Measurements from ENCODE around the gene TNPO3.
"Not testable (repeated sequence)": the region's sequence is repeated elsewhere in the genome, so short reads cannot be mapped to it uniquely, and the experiment has no call there.

Gene TNPO3

DNA sequence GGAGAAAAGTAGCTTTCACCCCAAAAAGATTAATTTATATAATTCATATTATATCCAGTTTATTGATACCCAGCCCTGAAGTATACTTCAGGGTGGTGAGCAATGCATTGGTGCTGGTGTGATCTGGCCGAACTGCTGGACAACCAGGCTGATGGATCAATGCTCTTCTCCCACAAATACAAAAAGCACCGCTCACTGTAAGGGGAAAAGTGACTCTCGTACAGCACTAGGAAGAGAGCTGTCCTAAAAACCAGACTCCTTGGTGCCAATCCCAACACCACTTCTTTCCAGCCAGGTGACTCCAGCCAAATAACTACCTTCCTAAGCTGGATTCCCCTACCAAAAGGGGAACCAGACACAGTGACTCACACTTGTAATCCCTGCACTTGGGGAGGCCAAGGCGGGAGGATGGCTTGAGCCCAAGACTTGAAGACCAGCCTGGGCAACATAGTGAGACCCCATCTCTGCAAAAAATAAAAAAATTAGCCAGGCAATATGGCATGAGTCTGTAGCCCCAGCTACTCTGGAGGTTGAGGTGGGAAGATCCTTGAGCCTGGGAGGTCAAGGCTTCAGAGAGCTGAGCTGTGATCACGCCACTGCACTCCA lies 13.1 kb upstream of the TNPO3 start:
- no peak for DNase-seq

DNA sequence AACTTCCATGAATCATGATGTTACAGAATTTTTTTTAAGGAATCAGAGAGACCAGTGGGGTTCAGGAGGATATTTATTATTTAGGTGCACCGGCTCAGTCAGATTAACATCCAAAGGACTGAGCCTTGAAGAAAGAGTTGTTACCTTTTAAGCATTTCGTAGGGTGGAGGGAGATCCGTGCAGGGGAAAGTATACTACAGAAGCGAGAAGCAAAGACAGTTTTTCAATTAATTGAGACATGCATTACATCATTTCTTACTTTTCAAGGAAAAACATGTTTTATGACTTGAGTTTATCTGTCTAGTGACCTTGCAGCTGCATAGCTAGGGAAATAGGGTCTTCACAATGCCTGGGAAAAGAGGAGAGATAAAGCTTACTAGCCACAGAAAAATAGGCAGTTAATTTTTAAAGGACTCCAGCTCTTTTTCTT lies 12.2 kb upstream of the TNPO3 start:
- DNase-seq: not testable (repeated sequence)

DNA sequence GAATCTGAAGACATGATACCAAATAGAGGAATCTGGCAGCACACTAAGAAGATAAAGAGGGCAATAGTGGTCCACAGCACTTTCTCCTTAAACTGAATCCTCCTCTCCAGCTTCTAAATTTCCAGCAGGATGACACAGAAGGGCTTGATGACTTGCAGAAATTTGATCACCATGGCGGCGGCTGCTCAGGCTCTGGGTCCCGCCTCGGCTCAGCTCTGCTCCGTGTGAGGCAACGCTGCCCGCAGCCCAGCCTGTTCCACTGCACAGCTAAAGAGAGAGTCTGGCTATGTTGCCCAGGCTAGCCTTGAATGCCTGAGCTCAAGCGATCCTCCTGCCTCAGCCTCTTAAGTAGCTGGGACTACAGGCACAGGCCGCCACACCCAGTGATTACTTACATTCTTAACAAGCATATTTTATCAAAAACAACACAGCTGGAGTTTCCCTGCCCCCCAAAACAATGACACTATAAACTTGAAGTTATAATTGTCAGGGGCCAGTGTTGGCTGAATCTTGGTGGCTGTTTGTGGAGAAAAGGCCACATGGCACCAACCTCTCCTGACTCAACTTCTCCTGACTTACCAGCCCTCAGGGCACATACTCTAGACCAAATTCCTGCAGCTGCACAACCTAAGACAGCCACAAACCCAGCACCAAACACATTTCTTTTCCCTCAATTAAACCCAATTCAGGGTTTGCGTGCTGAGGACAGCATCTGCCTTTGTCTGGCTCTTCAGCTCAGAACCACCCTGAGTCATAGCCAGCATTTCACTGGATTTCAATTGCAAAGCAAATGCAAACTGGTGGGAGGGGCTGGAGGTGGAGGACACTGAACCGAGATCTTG lies 11.6 kb upstream of the TNPO3 start:
- DNase-seq: no peak

DNA sequence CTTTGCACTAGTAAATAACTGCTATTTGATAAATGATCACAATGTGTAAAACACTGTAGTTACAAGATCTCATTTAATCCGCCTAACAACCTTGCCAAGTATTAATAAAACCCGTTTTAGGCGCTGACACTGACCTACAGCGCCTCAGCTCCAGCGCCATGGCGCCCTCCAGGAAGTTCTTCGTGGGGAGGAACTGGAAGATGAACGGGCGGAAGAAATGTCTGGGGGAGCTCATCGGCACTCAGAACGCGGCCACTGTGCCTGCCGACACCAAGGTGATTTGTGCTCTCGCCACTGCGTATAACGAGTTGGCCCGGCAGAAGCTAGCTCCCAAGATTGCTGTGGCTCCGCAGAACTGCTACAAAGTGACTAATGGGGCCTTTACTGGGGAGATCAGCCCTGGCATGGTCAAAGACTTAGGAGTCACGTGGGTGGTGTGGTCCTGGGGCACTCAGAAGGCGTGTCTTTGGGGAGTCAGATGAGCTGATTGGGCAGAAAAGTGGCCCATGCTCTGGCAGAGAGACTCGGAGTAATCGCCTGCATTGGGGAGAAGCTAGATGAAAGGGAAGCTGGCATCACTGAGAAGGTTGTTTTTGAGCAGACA lies 1.1 kb upstream of the TNPO3 start:
- no peak for DNase-seq

DNA sequence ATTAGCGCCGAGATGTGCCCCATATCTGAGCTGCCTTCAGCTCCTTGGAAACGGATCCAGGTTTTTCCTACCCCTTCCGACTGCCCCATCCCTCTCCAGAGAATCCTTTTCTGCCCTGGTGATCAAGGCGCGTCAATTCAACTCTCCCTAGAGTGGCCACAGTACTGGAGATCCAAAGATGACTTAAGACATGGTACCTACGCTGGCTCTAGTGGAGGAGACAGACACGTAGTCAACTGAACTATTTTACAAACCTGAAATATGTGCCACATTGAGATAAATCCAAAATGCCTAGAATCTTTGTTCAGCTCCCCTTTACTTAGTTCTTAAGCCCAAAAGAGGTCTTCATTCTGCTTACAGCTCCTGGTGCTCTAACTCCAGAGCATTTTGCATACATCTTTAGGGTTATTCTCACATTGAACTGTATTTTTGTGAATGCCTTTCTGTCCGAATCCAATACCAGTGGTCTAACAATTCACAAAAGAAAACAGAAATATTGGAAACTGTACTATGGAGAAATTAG lies 444 bp upstream of the TNPO3 start:
- DNase-seq: no peak

DNA sequence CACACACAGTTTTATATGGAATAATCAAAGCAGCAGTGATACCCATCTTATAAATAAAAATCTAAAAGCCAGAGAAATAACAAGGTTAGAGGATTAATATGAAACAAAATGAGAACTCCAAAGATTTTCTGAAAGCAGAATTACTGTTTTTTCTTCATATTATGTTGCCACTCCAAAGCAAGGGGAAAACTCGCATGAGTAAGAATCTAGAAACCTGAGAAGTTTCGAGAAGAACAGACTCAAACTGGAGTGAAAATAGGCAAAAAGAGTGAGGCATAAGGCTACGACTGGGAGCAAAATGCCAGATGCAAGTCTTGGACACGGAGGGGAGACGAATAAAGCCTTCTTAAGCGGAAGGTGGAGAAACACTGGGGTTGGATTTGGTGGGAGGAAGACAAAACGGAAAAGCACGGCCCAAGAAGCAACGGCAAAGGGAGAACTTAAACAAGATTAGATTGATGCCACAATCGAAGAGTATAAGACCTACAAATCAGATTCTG lies 923 bp downstream of the TNPO3 start:
- no peak for DNase-seq

DNA sequence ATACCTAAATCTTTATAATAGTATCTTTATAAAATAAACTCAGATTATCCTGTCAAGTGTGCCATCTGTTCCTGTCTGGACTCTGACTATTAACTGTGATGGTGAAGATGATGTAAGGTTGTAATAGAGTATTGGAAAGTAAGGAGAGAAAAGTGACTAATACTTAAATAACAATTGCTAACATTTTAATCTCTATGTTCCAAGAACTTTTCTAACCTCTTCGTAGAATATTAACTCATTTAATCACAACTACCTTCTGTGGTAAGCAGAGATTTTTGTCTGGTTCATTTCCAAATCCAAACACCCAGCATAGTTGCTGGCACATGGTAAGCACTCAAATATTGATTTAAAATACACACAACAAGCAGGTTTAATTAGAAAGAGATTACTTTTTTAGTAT lies 2.5 kb downstream of the TNPO3 start:
- DNase-seq: no peak

DNA sequence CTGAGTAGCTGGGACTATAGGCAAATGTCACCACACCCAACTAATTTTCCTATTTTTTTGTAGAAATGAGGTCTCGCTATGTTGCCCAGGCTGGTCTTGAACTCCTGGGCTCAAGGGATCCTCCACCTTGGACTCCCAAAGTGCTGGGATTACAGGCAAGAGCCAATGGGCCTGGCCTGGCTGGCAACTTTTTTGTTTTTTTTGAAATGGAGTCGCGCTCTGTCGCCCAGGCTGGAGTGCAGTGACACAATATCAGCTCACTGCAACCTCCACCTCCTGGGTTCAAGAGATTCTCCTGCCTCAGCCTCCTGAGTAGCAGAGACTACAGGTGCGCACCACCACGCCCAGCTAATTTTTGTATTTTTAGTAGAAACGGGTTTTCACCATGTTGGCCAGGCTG lies 3.5 kb downstream of the TNPO3 start:
- not testable (repeated sequence) for DNase-seq

DNA sequence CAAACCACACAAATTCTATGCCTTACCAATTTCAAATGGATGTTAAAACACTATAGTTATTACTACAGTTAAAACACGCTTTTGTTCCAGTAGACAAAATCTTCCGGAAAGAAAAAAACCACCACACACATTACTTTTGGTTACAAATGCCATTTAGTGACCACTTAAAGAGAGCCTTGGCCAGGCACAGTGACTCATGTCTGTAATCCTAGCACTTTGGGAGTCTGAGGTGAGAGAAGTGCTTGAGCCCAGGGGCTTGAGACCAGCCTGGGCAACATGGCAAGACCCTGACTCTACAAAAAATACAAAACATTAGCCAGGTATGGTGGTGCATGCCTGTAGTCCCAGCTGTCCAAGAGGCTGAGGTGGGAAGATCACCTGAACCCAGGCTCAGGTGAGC lies 7.2 kb downstream of the TNPO3 start:
- no peak for DNase-seq

DNA sequence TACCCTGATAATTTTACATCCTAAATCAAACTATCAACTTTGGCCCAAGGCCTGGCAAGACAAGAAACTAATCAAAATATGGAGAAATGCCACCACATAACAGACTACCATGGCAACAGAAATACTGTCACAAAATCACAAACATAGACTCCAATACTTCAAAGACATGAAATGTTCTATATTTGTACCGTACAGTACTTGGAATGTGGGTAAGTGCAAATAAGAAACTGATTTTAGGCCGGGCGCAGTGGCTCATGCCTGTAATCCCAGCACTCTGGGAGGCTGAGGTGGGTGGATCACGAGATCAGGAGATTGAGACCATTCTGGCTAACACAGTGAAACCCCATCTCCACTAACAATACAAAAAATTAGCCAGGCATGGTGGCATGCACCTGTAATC lies 9.2 kb downstream of the TNPO3 start:
- no peak for DNase-seq

DNA sequence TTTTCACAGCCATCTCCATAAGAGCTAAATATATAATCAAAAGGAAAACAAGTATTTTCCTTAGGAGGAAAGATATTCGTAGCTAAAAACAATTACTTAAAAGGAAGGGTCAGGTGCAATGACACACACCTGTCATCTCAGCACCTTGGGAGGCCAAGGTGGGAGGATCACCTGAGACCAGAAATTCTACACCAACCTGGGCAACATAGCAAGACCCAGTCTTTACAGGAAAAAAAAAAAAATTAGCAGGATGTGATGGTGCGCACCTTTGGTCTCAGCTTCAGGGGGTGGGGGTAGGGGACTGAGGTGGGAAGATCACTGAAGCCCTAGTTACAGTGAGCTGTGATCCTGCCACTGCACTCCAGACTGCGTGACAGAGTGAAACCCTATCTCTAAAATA lies 11.9 kb downstream of the TNPO3 start:
- no peak for DNase-seq

DNA sequence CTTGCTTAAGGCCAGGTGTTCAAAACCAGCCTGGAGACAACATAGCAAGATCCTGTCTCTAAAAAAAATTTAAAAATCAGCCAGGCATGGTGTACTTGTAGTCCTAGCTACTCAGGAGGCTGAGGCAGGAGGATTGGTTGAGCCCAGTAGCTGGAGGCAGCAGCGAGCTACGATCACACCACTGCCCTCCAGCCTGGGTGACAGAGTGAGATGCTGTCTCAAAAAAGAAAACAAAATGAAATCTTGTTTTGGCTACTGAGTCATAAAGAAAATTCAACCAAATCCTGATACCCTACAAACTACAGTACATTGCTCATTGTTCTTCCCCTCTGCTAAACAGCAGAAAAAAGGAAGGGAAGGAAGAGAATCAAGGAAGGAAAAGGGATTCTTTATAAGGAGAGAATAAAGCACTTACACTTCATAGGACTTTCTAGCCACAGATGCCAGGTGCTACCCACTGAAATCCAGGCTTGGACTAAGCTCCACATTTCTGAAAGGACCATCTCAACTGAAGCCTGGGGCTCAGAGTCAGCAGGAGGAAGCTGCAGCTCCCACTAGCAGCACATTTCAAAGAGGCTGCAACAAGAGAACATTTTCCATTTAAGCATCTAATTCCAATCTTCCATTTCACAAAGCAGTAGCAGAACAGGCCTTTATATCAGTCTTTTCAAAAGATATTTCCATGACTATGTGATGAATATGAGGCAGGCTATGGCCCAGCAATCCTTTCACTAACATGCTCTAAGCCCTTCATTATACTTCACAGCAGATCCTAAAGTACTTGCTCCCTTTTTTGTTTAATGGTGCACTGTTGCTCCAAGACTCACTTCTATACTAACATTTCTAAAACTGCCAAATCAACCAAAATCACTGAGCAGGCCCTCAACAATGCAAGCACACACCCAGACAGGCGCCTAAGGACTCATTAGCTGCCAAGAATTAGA lies 13.5 kb downstream of the TNPO3 start:
- DNase-seq: no peak

DNA sequence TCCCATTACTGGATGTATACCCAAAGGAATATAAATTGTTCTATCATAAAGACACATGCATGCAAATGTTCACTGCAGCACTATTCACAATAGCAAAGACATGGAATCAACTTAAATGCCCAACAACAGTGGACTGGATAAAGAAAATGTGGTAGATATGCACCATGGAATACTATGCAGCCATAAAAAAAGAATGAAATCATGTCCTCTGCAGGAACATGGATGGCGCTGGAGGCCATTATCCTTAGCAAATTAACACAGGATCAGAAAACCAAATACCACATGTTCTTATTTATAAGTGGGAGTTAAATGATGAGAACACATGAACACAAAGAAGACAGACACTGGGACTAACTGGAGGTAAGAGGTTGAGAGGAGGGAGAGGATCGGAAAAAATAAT lies 16.4 kb downstream of the TNPO3 start:
- DNase-seq: not testable (repeated sequence)

DNA sequence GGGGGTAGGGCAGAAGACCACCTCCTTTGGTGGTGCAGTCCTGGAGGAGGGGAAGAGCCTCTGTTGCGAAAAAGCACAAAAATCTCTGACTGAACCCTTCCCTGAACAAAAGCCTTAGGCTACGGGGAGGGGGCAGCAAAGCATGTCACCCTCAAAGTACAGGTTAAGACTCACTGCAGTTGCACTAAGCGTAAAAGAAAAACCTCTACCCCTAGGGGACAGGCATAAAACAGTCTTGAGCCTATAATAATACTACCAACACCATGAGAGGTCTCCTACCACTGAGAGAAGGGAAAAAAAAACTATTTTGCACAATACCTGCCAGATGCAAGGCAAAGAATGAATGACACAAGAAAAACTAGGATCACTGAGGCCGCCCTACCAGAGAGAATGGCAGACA lies 17.3 kb downstream of the TNPO3 start:
- no peak for DNase-seq

DNA sequence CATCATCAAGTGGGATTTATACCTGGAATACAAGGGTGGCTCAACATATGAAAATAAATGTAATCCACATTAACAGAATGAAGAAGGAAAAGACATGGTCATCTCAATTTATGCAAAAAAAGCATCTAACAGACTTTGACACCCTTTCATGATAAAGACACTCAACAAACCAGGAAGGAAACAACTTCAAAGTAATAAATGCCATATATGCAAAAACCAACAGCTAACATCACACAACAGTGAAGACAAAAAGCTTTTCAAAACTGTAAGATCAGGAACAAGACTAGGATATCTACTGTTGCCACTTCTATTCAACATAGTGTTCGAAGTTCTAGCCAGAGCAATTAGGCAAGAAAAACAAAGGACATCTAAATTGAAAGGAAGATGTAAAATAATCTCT lies 22.9 kb downstream of the TNPO3 start:
- DNase-seq: no peak

DNA sequence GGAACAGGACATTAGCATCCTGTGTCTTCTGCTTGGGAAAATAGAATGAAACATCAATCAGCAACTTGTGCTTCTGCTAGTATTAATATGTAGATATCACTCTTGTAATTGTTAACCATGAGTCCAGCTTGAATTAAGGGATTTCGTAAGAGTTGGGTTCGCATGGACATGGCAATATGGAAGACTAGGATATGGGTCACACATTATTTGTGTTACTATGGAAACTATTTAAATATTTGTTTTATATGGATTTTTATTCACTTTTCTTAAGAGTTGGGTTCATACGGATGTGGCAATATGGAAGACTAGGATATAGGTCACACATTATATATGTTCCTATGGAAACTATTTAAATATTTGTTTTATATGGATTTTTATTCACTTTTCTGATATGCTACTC lies 24.5 kb downstream of the TNPO3 start:
- DNase-seq: no peak

DNA sequence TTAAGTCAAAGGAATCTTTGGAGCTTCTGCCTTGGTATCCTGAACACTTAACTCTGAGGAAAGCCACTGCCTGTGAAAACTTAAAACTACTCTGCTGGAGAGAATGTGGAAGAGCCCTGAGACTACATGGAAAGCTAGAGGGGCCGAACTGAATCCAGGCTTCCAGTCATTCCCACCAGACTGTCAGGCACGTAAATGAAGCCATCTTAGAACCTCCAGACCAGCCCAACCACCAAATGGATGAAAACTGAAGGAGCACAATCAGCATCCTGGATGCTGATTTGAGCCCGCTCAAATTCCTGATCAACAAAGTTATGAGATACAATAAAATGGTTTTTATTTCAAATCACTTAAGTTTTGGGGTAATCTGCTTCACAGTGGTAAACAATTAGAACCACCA lies 30.8 kb downstream of the TNPO3 start:
- DNase-seq: no peak

DNA sequence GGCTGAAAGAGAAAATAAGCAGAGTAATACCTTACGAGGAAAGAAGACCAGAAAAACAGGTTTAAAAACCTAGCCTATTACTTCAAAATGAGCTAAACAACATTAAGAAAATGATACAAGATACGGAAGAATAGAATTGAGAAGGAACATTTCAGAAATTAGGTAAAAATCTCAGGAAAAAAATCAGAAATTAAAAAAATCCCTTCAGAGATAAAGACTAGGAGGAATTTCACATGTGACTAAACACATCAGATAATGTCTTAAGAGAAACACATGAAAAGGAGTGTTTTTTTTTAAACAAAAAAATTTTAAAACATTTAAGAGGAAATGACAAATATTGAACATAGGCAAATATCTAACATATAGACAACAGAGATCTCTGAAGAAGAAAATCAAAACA lies 33.3 kb downstream of the TNPO3 start:
- no peak for DNase-seq

DNA sequence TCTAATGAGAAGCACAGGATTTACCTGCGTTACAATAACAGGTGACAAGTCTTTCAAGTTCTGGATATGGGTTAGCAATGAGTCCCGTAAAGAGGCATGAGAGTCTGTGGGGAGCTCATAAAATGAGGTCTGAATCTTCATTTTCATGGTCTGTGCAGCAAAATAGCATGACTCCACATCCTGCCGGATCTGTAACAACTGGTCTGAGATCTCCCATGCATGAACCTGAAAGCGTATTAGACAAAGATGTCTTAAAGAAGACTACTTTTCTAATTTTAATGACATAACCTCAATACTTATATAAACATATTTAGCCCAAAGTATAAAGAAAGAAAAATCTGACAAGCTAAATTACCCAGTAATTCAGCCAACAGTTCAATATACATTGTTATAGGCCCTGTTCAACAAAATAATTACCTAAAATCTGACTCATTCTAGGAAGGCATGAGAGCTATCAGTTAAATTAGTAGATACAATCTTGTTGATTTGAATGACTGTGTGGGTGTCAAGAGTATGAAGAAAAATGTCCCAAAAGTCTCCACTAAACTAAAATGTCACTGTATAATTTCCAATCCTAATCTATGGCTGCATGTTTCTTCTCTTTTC lies 36.9 kb downstream of the TNPO3 start:
- DNase-seq: no peak

DNA sequence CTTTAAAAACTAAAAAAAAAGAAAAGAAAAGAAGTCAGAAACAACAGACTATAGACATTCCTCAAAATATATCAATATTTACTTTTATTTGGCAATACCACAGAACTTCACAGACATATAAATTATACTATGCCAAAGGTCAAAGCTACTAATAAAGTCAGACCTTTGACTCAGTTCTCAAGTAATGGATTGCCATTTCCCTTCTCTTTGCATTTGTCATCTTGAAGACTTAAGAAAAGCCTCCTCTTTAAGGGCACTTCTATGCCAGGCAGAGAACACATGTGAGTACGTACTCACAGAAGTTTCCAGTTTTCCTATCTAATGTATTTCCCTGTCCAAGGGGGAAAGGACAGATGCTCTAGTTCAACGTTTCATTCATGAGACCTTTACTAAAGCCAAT lies 37.6 kb downstream of the TNPO3 start:
- no peak for DNase-seq

DNA sequence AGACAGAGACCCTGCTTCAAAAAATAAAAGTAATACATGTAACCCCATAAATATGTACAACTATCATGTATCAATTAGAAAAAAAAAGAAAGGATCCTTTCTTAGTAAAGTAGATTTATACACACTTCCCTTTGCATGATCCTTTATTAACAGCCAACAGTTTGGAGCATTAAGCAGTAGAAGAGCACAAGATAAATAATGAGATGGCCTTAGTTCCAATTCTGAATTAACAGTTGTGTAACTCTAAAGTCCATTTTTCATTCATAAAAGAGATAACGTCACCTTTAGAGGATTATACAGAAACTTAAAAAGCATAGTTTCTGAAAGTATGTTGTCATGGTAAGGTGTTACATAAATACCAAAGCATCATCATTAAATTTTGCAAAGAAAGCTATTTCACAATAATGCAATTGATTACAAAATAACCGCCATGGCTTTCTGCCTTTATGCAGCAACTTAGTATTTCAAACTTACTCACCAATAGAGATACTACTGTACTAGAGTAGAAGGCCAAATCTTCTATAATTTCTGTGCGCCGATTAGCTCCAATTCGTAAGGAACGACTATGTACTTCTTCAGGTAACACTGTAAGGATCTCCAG lies 40.3 kb downstream of the TNPO3 start:
- no peak for DNase-seq
